ENCODE measurements around the gene DET1.
"Not testable (repeated sequence)": the region's sequence is repeated elsewhere in the genome, so short reads cannot be mapped to it uniquely, and the experiment has no call there.

GRCh38 chr15:88559565-88559964 lies 13.1 kb upstream of the DET1 start:
- TF ChIP-seq SP1 (CRISPR knock-in tag; conservative IDR thresholded peaks at IDR 0.05); ZNF121 (CRISPR knock-in tag; IDR thresholded peaks at IDR 0.05); FOXP1 (CRISPR knock-in tag; IDR thresholded peaks at IDR 0.05; ENCODE audit: borderline replicate concordance); CTCF (IDR thresholded peaks at IDR 0.05); AFF4 (CRISPR knock-in tag; IDR thresholded peaks at IDR 0.05; ENCODE audit: borderline replicate concordance); MAX (CRISPR knock-in tag; IDR thresholded peaks at IDR 0.05); ZBTB21 (CRISPR knock-in tag; IDR thresholded peaks at IDR 0.05; ENCODE audit: borderline replicate concordance); NR2C2 (CRISPR knock-in tag; IDR thresholded peaks at IDR 0.05); PRDM15 (CRISPR knock-in tag; IDR thresholded peaks at IDR 0.05); STAT6 (CRISPR knock-in tag; conservative IDR thresholded peaks at IDR 0.05; ENCODE audit: low read depth); FOXJ3 (CRISPR knock-in tag; IDR thresholded peaks at IDR 0.05; ENCODE audit: borderline replicate concordance); RELA (CRISPR knock-in tag; IDR thresholded peaks at IDR 0.05; ENCODE audit: borderline replicate concordance); ZNF396 (CRISPR knock-in tag; IDR thresholded peaks at IDR 0.05; ENCODE audit: borderline replicate concordance); ESRRA (CRISPR knock-in tag; IDR thresholded peaks at IDR 0.05; ENCODE audit: borderline replicate concordance): not testable (repeated sequence)
